SU-DHL-6 (cell line): Measurements from ENCODE around the gene TTLL8.

Experiments
- CTCF ChIP-seq: fragments of 200-600 bp; sonication (generic); IDR thresholded peaks from one replicate; pipeline ENCODE4 v1.5.1; 2017; ENCODE audit warnings: antibody characterized with exemption, mild to moderate bottlenecking, low read length, moderate library complexity; ENCODE audit not compliant: insufficient read depth, poor library complexity, severe bottlenecking
- EZH2phosphoT487 ChIP-seq: fragments of 200-600 bp; sonication (generic), shearing (Covaris generic); conservative IDR thresholded peaks from 2 replicates; pipeline ENCODE4 v1.6.1; 2018; ENCODE audit warnings: mild to moderate bottlenecking, antibody characterized with exemption, low read length, moderate library complexity, mixed read lengths

- TF ChIP-seq CTCF, result no peak
- TF ChIP-seq EZH2phosphoT487, result no peak
Measured at GRCh38 chr22:49969751-49970527, 88.2 kb downstream of the TTLL8 start.
